Esophagus muscularis mucosa (tissue), 4 donors: ENCODE measurements around the gene MEIS1. TPM values are rescaled to one million over a fixed set of nuclear protein-coding genes. Genes with fewer than 3 reads are reported as not detected.

Source experiments
- DNase-seq: peaks from one replicate; pipeline ENCODE4 v3.0.0-alpha.2; 2017; ENCODE audit errors: extremely low spot score
- H3K27ac ChIP-seq, 4 donors: fragments of 200-600 bp; sonication (generic); replicated peaks in 1 of 4; 1 replicate in 3 of 4; 2 replicates in 1 of 4; pipeline ENCODE4 v1.5.1; 2016 to 2019; ENCODE audit warnings: mild to moderate bottlenecking in 1 of 4
- H3K27me3 ChIP-seq, 4 donors: fragments of 200-600 bp; sonication (generic); one replicate each; pipeline versions ENCODE4 v1.5.1 to v1.6.0; 2016 to 2019
- H3K36me3 ChIP-seq, 4 donors: fragments of 200-600 bp; sonication (generic); one replicate each; pipeline ENCODE4 v1.5.1; 2016 to 2019
- H3K4me1 ChIP-seq, 4 donors: fragments of 200-600 bp; sonication (generic); one replicate each; pipeline ENCODE4 v1.5.1; 2016 to 2019
- H3K4me3 ChIP-seq, 4 donors: fragments of 200-600 bp; sonication (generic); 1 replicate in 2 of 4; 2 replicates in 2 of 4; pipeline ENCODE4 v1.5.1; 2016 to 2019; ENCODE audit warnings: mild to moderate bottlenecking in 4 of 4, moderate library complexity in 1 of 4
- H3K9me3 ChIP-seq, 4 donors: fragments of 200-600 bp; sonication (generic); 1 replicate in 3 of 4; 2 replicates in 1 of 4; pipeline ENCODE4 v1.5.1; 2016 to 2019
- EP300 ChIP-seq: sonication (generic); formaldehyde crosslinking; IDR thresholded peaks from one replicate; pipeline ENCODE4 v1.6.1; 2017; ENCODE audit warnings: antibody characterized with exemption
- POLR2A ChIP-seq: fragments of 450-650 bp; IDR thresholded peaks from one replicate; pipeline ENCODE4 v1.6.1; 2017; ENCODE audit warnings: antibody characterized with exemption, moderate library complexity, mild to moderate bottlenecking, low read depth
- POLR2AphosphoS5 ChIP-seq, 2 donors: sonication (generic); formaldehyde crosslinking; IDR thresholded peaks; one replicate each; pipeline ENCODE4 v1.6.1; 2017; ENCODE audit warnings: antibody characterized with exemption in 2 of 2
- WGBS: methylation state at CpG from one replicate; pipeline ENCODE4 v1.1.5; 2018; 5-methylcytosine and 5-hydroxymethylcytosine counted together
- intact Hi-C: fragments of 100-400 bp; cut with DNase I; formaldehyde crosslinking; loops from one replicate; pipeline ENCODE4 v1.15.1; 2023
- total RNA-seq, 4 donors: library from RNA; depleted of rRNA; stranded (reverse); fragments of >200 nt; gene quantifications; one replicate each; pipeline versions ENCODE4 v1.1.0 to v1.2.1, GENCODE V29; 2016
- TF ChIP-seq, protein P1 (sequence below), 3 experiments: fragments of 200-600 bp in 2 of 3; fragments of 450-650 bp in 1 of 3; sonication (generic) in 2 of 3; IDR thresholded peaks; one replicate each; pipeline ENCODE4 v1.5.1; 2017 to 2019; ENCODE audit warnings: antibody characterized with exemption in 3 of 3, mild to moderate bottlenecking in 2 of 3, moderate library complexity in 1 of 3

Gene MEIS1
- total RNA-seq, 4 donors from 2014 or later, result 89.8 to 166 (median 132) TPM

- Histone ChIP-seq H3K4me1 (peaks cover 8 to 23% (median 19%) of the 10 kb centered on the region in 4 donors), H3K4me3 (no peak overlapping the region), H3K36me3 (no peaks in the 10 kb centered on the region), H3K9me3 (no peaks in the 10 kb centered on the region), H3K27me3 (peaks cover 0 to 10% (median 0%) of the 10 kb centered on the region in 4 donors), H3K27ac (no peak overlapping the region)
- TF ChIP-seq, protein P1, sequence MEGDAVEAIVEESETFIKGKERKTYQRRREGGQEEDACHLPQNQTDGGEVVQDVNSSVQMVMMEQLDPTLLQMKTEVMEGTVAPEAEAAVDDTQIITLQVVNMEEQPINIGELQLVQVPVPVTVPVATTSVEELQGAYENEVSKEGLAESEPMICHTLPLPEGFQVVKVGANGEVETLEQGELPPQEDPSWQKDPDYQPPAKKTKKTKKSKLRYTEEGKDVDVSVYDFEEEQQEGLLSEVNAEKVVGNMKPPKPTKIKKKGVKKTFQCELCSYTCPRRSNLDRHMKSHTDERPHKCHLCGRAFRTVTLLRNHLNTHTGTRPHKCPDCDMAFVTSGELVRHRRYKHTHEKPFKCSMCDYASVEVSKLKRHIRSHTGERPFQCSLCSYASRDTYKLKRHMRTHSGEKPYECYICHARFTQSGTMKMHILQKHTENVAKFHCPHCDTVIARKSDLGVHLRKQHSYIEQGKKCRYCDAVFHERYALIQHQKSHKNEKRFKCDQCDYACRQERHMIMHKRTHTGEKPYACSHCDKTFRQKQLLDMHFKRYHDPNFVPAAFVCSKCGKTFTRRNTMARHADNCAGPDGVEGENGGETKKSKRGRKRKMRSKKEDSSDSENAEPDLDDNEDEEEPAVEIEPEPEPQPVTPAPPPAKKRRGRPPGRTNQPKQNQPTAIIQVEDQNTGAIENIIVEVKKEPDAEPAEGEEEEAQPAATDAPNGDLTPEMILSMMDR (IDR thresholded peaks at IDR 0.05), result no peak
- TF ChIP-seq POLR2A (no peak), POLR2AphosphoS5 (IDR thresholded peaks at IDR 0.05) (no peak), EP300 (no peak)
- WGBS, result 72% methylated on average over 1 of the region's 1 CpG
- no peak for DNase-seq
- intact Hi-C loops, result loop anchor here (10.0 kb wide), 1 partner anchor 1053 kb away; no protein-coding TSS in a partner anchor
Measured at GRCh38 chr2:66421612-66422011, 13.3 kb upstream of the MEIS1 start.

DNA sequence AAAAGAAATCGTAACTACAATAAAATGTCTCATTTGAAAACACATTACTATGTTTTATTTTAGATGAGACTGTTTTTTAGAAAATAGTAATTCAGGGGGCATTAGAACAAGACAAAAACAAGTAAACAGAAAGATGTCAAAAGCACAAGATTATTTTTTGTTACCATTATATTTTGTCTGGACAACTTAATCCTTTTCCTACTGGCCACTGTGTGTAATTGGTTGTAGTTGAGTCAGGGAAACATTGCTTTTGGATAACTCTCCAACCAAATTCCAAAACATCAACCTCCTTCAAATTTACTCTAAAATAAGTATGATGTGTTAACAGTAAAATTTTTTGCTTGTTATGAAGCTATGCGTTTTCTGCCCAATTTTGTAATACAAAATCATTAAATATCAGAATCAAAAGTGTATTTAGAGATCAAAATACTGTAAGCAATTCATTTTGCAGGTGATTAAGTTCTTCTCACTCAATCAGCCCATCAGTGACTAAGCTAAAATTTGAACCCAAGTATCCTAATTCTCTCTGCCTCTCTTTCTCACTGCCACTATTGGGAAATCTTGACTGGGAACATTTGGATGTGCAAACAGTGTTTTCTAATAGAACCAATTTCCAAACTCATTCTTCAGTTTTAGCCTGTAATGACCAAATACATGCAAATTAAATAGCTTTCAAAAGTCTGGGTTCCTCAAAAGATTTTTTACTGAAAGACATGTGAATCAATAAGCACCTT, 11.4 kb upstream of the MEIS1 start:
- H3K27me3 ChIP-seq, result peaks cover 0 to 13% (median 0%) of the 10 kb centered on the region in 4 donors
- peaks cover 8 to 42% (median 34%) of the 10 kb centered on the region in 4 donors for H3K4me1 ChIP-seq
- H3K4me3 ChIP-seq, result no peak overlapping the region
- TF ChIP-seq POLR2A (no peak), POLR2AphosphoS5 (IDR thresholded peaks at IDR 0.05) (peak in 1 of 2 donors; percentile 11)
- intact Hi-C loops, result loop anchor here (10.0 kb wide), 1 partner anchor 1051 kb away; no protein-coding TSS in a partner anchor
- H3K36me3 ChIP-seq, result no peaks in the 10 kb centered on the region
- 80% methylated on average over 2 of the region's 2 CpGs for WGBS
- H3K9me3 ChIP-seq, result no peaks in the 10 kb centered on the region
- H3K27ac ChIP-seq, result no peak overlapping the region
- DNase-seq, result no peak

- H3K27me3 ChIP-seq, result peaks cover 0 to 13% (median 0%) of the 10 kb centered on the region in 4 donors
- 18% methylated on average over 44 of the region's 60 CpGs for WGBS
- no peaks in the 10 kb centered on the region for H3K9me3 ChIP-seq
- TF ChIP-seq POLR2A, result no peak
- TF ChIP-seq EP300, result no peak
- TF ChIP-seq, protein P1 (IDR thresholded peaks at IDR 0.05), result no peak
- TF ChIP-seq POLR2AphosphoS5 (IDR thresholded peaks at IDR 0.05), result no peak
- H3K27ac ChIP-seq, result peak overlapping the region; percentile 78 to 94 (median 83)
- H3K4me3 ChIP-seq, result peak overlapping the region; percentile 53 to 67 (median 60)
- no peaks in the 10 kb centered on the region for H3K36me3 ChIP-seq
- no peak for DNase-seq
- H3K4me1 ChIP-seq, result peaks cover 8 to 71% (median 62%) of the 10 kb centered on the region in 4 donors
- intact Hi-C loops, result loop anchor here (5.0 to 10.0 kb wide), 3 partner anchors 784 to 1048 kb away; no protein-coding TSS in a partner anchor
Measured at GRCh38 chr2:66426244-66427111, 8.4 kb upstream of the MEIS1 start.

- intact Hi-C loops, result loop anchor here (5.0 to 10.0 kb wide), 3 partner anchors 785 to 1048 kb away; no protein-coding TSS in a partner anchor
- TF ChIP-seq, protein P1 (IDR thresholded peaks at IDR 0.05), result no peak
- no peak for TF ChIP-seq POLR2AphosphoS5 (IDR thresholded peaks at IDR 0.05)
- no peak for TF ChIP-seq EP300
- TF ChIP-seq POLR2A, result no peak
- DNase-seq, result no peak
Measured at GRCh38 chr2:66427300-66427699, 7.6 kb upstream of the MEIS1 start.

More at GRCh38 chr2:66427300-66427699, 7.6 kb upstream of the MEIS1 start:
- WGBS, result 35% methylated on average over 9 of the region's 9 CpGs
- Histone ChIP-seq H3K36me3 (no peaks in the 10 kb centered on the region), H3K4me1 (peaks cover 8 to 71% (median 70%) of the 10 kb centered on the region in 4 donors), H3K27me3 (peaks cover 0 to 13% (median 0%) of the 10 kb centered on the region in 4 donors), H3K9me3 (no peaks in the 10 kb centered on the region), H3K27ac (peak overlapping the region; percentile 78 to 94 (median 83)), H3K4me3 (peak overlapping the region; percentile 53 to 67 (median 60))
